ENCODE data around the gene DEPP1. TPM values are rescaled to one million over a fixed set of nuclear protein-coding genes. Genes with fewer than 3 reads are reported as not detected.
A peak's percentile ranks its signal among the peaks of the same experiment; 100 is the strongest.

Gene DEPP1
- total RNA-seq, 1 donor from 2014 or later, result 11.1 TPM

- no peaks in the 10 kb centered on the region for H3K9me3 Mint-ChIP-seq
- no peaks in the 10 kb centered on the region for H3K36me3 Mint-ChIP-seq
- H3K4me1 Mint-ChIP-seq, result peaks cover 53% of the 10 kb centered on the region
- DNase-seq (ENCODE audit: low spot score in 2 of 2, unreplicated experiment in 2 of 2), result no peak
- TF ChIP-seq CTCF (IDR thresholded peaks at IDR 0.05; ENCODE audit: unreplicated experiment), result no peak
- H3K4me3 Mint-ChIP-seq, result no peak overlapping the region
- no peaks in the 10 kb centered on the region for H3K27me3 Mint-ChIP-seq (ENCODE audit: low read depth)
- no peak overlapping the region for H3K27ac Mint-ChIP-seq
These were observed 13.5 kb downstream of the DEPP1 start for GRCh38 chr10:44965104-44965503.

GRCh38 chr10:44963772-44964633, 14.6 kb downstream of the DEPP1 start:
- Mint-ChIP-seq H3K27me3 (ENCODE audit: low read depth) (no peaks in the 10 kb centered on the region), H3K4me3 (no peak overlapping the region), H3K36me3 (no peaks in the 10 kb centered on the region), H3K27ac (peak overlapping the region; percentile 78), H3K9me3 (no peaks in the 10 kb centered on the region), H3K4me1 (peaks cover 54% of the 10 kb centered on the region)
- TF ChIP-seq CTCF (IDR thresholded peaks at IDR 0.05; ENCODE audit: unreplicated experiment), result no peak
- DNase-seq (ENCODE audit: low spot score in 2 of 2, unreplicated experiment in 2 of 2), result no peak

GRCh38 chr10:44962870-44963738, 15.5 kb downstream of the DEPP1 start:
- no peak for DNase-seq (ENCODE audit: low spot score in 2 of 2, unreplicated experiment in 2 of 2)
- H3K9me3 Mint-ChIP-seq, result no peaks in the 10 kb centered on the region
- peak; percentile 18 for TF ChIP-seq CTCF (IDR thresholded peaks at IDR 0.05; ENCODE audit: unreplicated experiment)
- H3K4me1 Mint-ChIP-seq, result peaks cover 60% of the 10 kb centered on the region
- H3K27ac Mint-ChIP-seq, result no peak overlapping the region
- no peak overlapping the region for H3K4me3 Mint-ChIP-seq
- no peaks in the 10 kb centered on the region for H3K36me3 Mint-ChIP-seq
- no peaks in the 10 kb centered on the region for H3K27me3 Mint-ChIP-seq (ENCODE audit: low read depth)

GRCh38 chr10:44961931-44962750, 16.5 kb downstream of the DEPP1 start:
- no peak overlapping the region for H3K27ac Mint-ChIP-seq
- no peaks in the 10 kb centered on the region for H3K27me3 Mint-ChIP-seq (ENCODE audit: low read depth)
- H3K4me3 Mint-ChIP-seq, result no peak overlapping the region
- H3K36me3 Mint-ChIP-seq, result no peaks in the 10 kb centered on the region
- H3K9me3 Mint-ChIP-seq, result no peaks in the 10 kb centered on the region
- no peak for DNase-seq (ENCODE audit: low spot score in 2 of 2, unreplicated experiment in 2 of 2)
- no peak for TF ChIP-seq CTCF (IDR thresholded peaks at IDR 0.05; ENCODE audit: unreplicated experiment)
- H3K4me1 Mint-ChIP-seq, result peaks cover 58% of the 10 kb centered on the region

GRCh38 chr10:44961230-44961571, 17.4 kb downstream of the DEPP1 start:
- no peak overlapping the region for H3K27ac Mint-ChIP-seq
- no peak for TF ChIP-seq CTCF (IDR thresholded peaks at IDR 0.05; ENCODE audit: unreplicated experiment)
- H3K4me1 Mint-ChIP-seq, result peaks cover 55% of the 10 kb centered on the region
- peaks cover 7% of the 10 kb centered on the region for H3K36me3 Mint-ChIP-seq
- no peaks in the 10 kb centered on the region for H3K27me3 Mint-ChIP-seq (ENCODE audit: low read depth)
- no peak for DNase-seq (ENCODE audit: low spot score in 2 of 2, unreplicated experiment in 2 of 2)
- no peaks in the 10 kb centered on the region for H3K9me3 Mint-ChIP-seq
- H3K4me3 Mint-ChIP-seq, result peak overlapping the region; percentile 82
